CD4-positive, alpha-beta T cell treated with Interleukin-4 for 1 hour (primary cell): ENCODE data around the gene CTNNA2.

Experiments
- DNase-seq, 2 donors: peaks; one replicate each; pipeline ENCODE4 v3.0.0-alpha.2; 2020 to 2022

Gene CTNNA2

GRCh38 chr2:80363330-80363729, 850.5 kb downstream of the CTNNA2 start:
- DNase-seq, result no peak

GRCh38 chr2:80363791-80364349, 851.0 kb downstream of the CTNNA2 start:
- DNase-seq, result no peak

DNA sequence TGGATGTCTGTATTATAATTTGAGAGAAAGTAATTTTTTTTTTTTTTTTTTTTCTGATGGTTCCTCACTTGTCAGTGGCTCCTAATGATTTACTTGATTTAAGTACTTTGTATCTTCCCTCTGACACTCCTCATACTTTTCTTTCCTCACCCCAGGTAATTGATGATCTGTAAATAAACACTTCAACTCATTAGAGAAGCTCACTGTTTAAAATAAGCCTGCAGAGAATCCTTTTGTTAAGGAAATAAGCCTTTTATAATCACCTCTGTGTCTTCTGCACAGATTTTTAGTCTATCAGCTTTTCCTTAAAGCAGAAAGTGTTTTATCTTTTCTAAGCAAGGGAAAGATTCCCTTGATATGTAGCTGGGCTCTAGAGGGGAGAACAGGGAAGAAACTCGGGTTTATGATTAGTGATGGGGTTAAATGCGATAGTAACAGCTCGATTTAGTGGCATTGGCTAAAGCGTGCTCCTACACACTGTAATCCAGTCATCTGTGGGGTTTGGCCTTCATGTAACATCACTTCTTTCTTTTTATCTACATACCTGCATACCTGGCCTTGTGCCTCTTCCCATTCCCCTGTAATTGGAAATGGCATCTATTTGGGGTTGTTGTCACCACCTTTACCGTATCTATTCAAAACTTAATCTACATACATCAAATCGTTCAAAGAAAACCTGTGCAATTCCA, 851.8 kb downstream of the CTNNA2 start:
- DNase-seq, result no peak

DNA sequence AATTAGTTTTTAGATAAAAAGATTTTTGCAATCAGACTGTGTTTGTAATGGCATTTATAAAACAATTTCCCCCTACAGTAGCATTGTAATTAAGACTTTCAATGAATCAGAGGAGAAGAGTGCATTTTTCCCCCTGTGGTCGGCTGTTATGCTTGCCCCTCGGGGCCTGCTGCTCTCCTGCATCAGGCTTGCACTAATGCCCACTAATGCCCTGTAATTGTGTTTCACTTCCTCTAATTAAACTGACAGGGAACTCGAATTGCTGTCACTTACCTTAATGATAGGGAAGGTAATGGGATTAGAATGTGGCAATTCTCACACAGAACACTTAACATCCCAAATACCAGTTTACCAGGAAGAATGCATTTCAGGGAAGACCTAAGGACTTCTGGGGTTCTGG, 852.9 kb downstream of the CTNNA2 start:
- no peak for DNase-seq

DNA sequence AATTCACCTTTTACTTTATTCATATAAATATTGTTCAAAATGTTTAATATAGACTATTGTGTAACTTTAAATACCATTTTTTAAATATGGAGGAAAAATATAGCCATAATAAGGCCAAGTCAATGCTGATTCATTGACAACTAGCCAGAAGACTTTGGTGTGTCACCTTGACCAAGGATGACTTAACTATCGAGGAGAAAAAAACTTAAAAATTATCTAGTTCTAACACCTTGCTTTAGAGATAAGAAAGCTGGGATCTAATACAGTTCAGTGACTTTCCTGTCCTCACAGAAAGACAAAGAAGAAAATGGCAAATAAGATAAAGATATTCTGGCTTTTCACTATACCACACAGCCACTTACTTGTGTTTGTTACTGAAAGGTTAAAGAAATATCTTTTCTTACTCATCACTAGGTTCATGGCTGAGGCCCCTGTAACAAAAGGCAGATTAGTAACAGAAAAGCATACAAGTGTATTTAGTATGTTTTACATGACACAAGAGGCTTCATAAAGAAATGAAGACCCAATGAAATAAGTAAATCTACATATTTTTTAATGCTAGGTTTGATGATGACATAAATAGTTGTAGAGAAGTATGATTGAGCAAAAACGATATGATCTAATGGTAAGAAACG, 857.6 kb downstream of the CTNNA2 start:
- DNase-seq, result no peak

DNA sequence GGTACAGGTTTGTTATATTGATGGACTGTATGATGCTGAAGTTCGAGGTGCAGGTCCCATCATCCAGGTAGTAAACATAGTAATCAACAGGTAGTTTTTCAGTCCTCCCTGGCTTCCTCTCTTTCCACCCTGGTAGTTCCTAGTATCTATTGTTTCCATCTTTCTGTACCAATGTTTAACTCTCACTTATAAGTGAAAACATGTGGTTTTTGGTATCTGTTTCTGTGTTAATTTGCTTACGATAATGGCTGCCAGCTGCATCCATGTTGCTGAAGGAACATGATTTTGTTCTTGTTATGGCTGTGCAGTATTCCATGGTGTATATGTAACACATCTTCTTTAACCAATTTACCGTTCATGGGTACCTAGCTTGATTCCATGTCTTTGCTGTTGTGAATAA, 861.3 kb downstream of the CTNNA2 start:
- DNase-seq, result no peak

DNA sequence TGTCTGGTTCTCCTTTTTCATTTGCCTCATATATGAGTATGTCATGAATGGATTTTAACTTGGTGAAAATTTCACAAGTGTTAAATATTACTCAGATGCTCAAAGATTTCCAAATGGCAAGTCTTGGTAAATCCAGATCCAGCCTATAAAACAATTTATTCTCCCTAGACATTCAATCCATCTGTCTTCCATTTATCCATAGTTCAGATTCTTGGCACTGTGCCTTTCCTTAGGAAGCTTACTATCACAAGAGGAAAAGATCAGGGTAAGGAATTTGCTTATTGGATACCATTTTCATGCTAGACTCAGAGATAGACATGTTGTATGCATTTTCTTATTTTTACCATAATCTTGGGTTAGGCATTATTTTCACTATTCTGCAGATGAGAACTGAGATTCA, 864.2 kb downstream of the CTNNA2 start:
- no peak for DNase-seq

DNA sequence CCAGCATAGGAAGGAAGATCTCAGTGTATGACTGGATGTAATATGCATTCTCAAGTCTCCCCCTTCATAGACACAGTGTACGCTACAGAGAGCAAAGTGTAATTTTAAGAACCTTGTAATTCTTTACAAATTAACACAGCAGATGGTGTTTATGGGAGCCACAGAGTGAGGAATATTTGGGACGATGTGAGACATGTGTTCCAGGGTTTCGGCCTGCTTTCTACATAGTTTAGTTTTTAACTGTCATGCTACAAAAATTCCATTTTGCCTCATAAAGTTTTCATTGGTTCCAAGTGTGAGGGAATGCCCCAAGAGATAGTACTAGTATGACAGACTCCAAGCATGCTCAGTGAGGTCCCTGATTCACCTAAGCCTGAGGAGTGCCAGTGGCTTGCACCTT, 867.9 kb downstream of the CTNNA2 start:
- DNase-seq, result no peak

DNA sequence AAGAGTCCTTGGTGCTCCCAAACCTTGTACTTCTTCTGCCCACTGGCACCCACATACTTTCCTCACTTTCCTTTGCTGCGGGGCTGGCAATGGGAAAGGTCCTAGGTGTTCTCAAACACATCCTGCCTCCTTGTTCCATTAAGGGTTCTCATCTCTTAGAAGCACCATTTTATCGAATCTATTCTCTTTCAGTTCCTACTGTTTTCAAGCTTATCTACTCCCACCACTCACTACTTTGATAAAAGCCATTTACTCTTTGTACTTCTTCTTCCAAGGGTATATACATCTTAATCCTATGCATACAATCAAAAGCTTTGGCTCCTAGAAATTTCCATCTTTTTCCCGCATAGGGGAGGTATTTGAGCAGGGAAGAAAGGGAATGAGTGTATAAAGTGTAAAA, 868.8 kb downstream of the CTNNA2 start:
- no peak for DNase-seq

GRCh38 chr2:80392441-80392840, 879.6 kb downstream of the CTNNA2 start:
- no peak for DNase-seq

DNA sequence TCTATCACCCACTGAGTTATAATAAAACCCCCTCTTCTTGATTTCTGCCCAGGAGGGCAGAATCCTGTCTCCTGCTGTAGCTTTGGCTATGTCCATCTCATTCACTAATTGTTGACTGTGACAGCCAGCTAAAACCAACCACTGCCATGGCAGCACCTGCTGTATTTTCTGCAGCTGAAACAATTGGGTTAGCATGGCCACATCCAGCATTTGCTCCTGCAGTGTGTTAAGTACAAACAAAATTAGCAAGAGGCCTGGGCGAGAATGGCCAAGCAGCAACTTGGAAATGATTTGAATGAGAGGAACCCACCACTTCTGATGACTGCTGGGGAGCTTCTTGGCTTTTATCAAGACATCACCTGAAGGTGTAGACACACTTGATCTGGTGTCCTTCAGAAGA, 881.1 kb downstream of the CTNNA2 start:
- DNase-seq, result no peak

DNA sequence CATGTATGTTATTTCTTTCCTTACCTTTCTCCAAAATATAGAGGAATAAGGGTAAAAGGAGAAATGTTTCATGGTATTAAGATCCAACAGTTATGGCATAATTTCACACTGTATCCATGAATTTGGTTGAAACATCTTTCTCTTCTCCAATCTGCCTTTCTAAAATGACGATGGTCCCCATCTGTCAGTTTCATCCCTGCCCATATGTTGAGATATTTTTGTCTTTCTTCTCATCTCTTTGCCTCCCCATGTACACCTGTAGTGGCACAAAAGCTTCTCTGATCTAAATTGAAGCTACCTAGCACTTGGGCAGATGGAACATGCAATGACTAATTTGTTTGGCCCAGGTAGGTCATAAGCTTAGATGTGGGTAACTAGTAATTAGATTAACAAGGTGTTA, 882.4 kb downstream of the CTNNA2 start:
- no peak for DNase-seq

- no peak for DNase-seq
Measured at GRCh38 chr2:80396276-80396675, 883.4 kb downstream of the CTNNA2 start.

DNA sequence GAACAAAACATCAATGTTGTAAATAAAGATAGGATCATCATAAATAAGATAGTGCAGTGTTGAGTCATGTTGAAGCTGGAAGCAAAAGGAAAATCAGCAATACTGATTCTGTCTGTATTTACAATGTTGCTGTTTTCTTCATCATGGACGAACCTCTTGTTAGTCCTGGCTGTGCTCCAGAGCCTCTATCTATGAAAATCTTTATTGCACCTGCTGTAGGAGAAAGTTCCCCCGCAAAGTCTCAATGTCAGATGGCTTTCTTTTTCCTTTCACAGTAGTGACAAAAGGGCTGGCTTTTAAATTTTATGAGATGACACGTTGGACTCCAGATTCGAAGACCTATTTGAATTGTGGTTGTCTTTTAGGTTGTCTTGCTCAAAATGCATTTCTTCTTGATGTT, 890.2 kb downstream of the CTNNA2 start:
- DNase-seq, result no peak

DNA sequence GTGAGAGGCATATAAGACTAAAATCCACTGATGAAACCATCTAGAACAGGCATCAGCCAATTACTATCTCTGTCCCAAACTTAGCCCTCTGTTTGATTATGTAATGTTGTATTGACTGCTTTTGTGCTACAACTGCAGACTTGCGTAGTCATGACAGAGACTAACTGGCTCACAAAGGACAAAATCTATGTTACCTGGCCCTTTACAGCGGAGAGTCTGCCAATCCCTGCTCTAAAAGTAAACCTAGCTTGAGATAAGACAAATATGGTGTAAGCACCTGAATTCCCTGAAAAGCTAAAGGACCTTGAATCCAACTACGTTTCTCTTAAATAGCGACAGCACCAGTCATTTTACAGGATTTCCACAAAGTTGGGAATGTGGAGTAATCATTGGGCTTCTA, 894.5 kb downstream of the CTNNA2 start:
- DNase-seq, result no peak

- DNase-seq, result no peak
Measured at GRCh38 chr2:80410346-80410745, 897.5 kb downstream of the CTNNA2 start.

GRCh38 chr2:80413136-80413535, 900.3 kb downstream of the CTNNA2 start:
- no peak for DNase-seq

GRCh38 chr2:80417737-80418136, 904.9 kb downstream of the CTNNA2 start:
- no peak for DNase-seq

GRCh38 chr2:80420530-80421208, 907.8 kb downstream of the CTNNA2 start:
- DNase-seq, result no peak

DNA sequence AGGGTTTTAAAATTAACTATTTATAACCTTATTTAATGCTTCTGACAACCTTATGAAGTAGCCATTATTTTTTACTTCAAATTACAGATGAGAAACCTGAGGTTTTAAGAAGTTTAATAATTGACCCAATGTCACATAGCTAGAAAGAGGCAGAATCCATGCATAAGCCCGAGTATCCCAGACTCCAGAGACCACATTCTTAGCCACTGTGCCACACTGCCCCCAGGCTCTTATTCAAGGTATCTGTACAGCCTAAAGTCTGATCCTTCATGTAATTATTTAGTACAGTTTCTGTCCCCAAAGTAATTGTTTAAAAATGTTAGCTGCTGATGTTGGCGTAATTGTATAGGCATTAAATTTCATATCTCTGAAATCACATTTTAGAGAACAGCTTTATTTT, 916.4 kb downstream of the CTNNA2 start:
- DNase-seq, result no peak

DNA sequence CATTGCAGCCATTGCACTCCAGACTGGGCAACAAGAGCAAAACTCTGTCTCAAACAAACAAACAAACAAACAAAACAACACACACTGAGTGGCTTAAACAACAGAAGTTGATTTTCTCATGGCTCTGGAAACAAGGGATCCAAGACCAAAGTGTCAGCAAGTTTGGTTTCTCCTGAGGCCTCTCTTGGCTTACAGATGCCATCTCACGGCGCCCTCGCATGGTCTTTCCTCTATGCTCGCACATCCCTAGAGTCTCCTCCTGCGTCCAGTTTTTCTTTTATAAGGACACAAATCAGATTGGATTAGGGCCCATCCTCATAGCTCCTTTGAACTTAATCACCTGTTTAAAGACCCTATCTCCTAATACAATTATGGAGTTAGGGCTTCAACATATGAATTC, 925.1 kb downstream of the CTNNA2 start:
- DNase-seq, result no peak

DNA sequence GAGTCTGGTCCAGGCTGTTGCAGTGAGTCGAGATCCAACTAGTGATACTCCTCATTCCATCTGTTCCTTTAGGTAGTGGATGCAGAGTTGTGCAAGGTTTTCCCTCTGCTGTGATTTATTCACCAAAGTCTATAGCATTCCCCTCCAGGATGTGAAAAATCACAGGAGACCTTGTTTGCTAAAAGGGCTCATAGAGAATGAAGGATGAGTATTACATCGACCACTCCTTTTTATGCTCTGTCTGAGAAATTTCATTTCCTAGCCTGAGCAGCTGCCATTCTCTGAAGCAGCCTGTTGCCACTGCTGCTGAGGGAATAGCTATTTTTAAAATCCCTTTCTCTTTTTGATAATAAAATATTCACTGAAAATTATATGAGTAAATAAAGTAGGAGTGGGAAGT, 925.8 kb downstream of the CTNNA2 start:
- DNase-seq, result no peak

DNA sequence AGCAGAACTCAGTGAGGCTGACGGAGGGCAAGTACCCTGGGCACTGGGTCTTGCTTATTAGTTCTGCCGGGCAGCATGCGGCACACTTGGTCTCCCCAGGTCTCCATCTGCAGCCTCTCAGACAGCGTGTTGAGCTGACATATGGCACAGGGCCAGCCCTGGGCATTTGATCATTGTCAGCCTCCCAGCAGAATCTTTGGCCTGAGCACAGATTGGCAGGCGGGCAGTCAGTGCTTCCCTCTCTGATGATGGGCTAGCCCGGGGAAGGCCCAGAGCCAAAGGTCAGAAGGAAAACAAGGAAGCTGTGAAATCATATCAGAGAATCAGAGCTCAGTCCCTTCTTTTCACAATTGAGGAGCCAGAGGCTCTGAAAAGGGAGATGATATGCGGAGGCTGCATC, 941.8 kb downstream of the CTNNA2 start:
- DNase-seq, result no peak

DNA sequence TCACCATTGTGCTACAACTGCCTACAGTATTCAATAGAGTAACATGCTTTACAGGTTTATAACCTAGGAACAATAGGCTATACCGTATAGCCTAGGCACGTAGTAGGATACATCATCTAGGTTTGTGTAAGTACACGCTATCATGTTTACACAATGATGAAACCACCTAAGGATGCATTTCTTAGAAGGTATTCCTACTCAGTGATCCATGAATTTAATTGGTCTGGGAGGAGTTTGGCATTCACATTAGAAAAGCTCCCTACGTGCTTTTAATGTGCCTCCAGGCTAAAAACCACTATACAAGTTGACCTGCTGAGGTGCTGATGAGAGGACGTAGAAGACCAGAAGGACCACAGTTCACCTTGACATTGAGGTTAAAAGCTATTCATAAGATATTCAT, 946.2 kb downstream of the CTNNA2 start:
- DNase-seq, result no peak
